A549 (cell line): Measurements from ENCODE around the gene TRIM54. TPM values are rescaled to one million over a fixed set of nuclear protein-coding genes. Genes with fewer than 3 reads are reported as not detected.

Experiments
- ATAC-seq, 2 experiments: fragments of 200-7000 bp in 1 of 2; fragments of >200 bp in 1 of 2; cut with Nextera tagmentation in 1 of 2; cut with Tn5 transposase in 1 of 2; 3 replicates each; pipeline versions ENCODE4 v1.8.0 to v1.9.1; 2018 to 2020; ENCODE audit warnings: mild to moderate bottlenecking in 1 of 2, moderate library complexity in 1 of 2
- CTCF ChIA-PET: fragments of 300-600 bp; sonication (Branson Sonifier 250); formaldehyde crosslinking; extraction: SDS; loops from one replicate; lab custom pipeline; 2021; ENCODE audit warnings: antibody characterized with exemption, inconsistent platforms; lab: Yijun Ruan, JAX
- POLR2A ChIA-PET: fragments of 350-600 bp; formaldehyde crosslinking; extraction: SDS; loops from one replicate; lab custom pipeline; 2021; ENCODE audit warnings: antibody characterized with exemption, inconsistent platforms; lab: Yijun Ruan, JAX
- DNase-seq, 2 experiments: peaks; one replicate each; pipeline versions ENCODE4 v3.0.0 to v3.0.0-alpha.2; 2011 to 2016; ENCODE audit warnings: low read depth in 1 of 2, low spot score in 1 of 2
- FAIRE-seq: peaks from 2 replicates; lab custom pipeline; 2011; peaks lifted over from hg19 to GRCh38; lab: Jason Lieb, UNC
- H3K27ac ChIP-seq, 2 experiments: fragments of >200 bp; sonication (Bioruptor Twin); formaldehyde crosslinking; 3 replicates each; pipeline ENCODE4 v1.5.1; 2016 to 2017
- H3K4me1 ChIP-seq: fragments of >200 bp; sonication (Bioruptor Twin); formaldehyde crosslinking; 3 replicates; pipeline ENCODE4 v1.6.1; 2016
- H3K4me2 ChIP-seq: fragments of >200 bp; sonication (Bioruptor Twin); formaldehyde crosslinking; 3 replicates; pipeline ENCODE4 v1.6.1; 2016
- H3K4me3 ChIP-seq: fragments of >200 bp; sonication (Bioruptor Twin); formaldehyde crosslinking; 3 replicates; pipeline ENCODE4 v1.5.1; 2016
- H3K9me3 ChIP-seq: fragments of >200 bp; sonication (Bioruptor Twin); formaldehyde crosslinking; 3 replicates; pipeline ENCODE4 v1.6.1; 2016
- ATOH8 ChIP-seq: fragments of 250-450 bp; sonication (Bioruptor Pico); IDR thresholded peaks from 2 replicates; pipeline ENCODE4 v1.5.0; 2020; ENCODE audit warnings: low read depth, mild to moderate bottlenecking, moderate library complexity
- BCL3 ChIP-seq: fragments of >200 bp; sonication (Bioruptor Twin); formaldehyde crosslinking; IDR thresholded peaks from 3 replicates; pipeline ENCODE4 v1.6.1; 2016
- CBX2 ChIP-seq: fragments of 200-600 bp; sonication (generic); IDR thresholded peaks from 2 replicates; pipeline ENCODE4 v1.6.1; 2016; ENCODE audit warnings: low read depth, mild to moderate bottlenecking, borderline replicate concordance
- EHMT2 ChIP-seq: fragments of 200-600 bp; sonication (generic); IDR thresholded peaks from 2 replicates; pipeline ENCODE4 v1.6.1; 2016; ENCODE audit warnings: antibody characterized with exemption, low read depth, mild to moderate bottlenecking, moderate library complexity
- ELK1 ChIP-seq: fragments of 150-350 bp; IDR thresholded peaks from 2 replicates; pipeline ENCODE4 v1.6.1; 2014; ENCODE audit warnings: low read depth, mild to moderate bottlenecking, low read length
- EP300 ChIP-seq, 2 experiments: fragments of >200 bp; sonication (Bioruptor Twin); formaldehyde crosslinking; IDR thresholded peaks; 2 replicates in 1 of 2; 3 replicates in 1 of 2; pipeline ENCODE4 v1.6.1; 2016 to 2017
- FOSB ChIP-seq: fragments of 250-450 bp; sonication (Bioruptor Pico); IDR thresholded peaks from 2 replicates; pipeline ENCODE4 v1.5.0; 2020; ENCODE audit warnings: mild to moderate bottlenecking, moderate library complexity
- FOSL2 ChIP-seq, 2 experiments: fragments of 450-650 bp in 1 of 2; fragments of >200 bp in 1 of 2; sonication (Bioruptor Twin) in 1 of 2; formaldehyde crosslinking; IDR thresholded peaks; 2 replicates each; pipeline versions ENCODE4 v1.5.0 to v1.6.1; 2016 to 2020; ENCODE audit warnings: mild to moderate bottlenecking in 1 of 2, moderate library complexity in 1 of 2
- FOXS1 ChIP-seq: fragments of 250-450 bp; sonication (Bioruptor Pico); IDR thresholded peaks from 2 replicates; pipeline ENCODE4 v1.5.0; 2020; ENCODE audit warnings: mild to moderate bottlenecking, moderate library complexity
- HES2 ChIP-seq: fragments of >200 bp; sonication (Bioruptor Twin); formaldehyde crosslinking; IDR thresholded peaks from 2 replicates; pipeline ENCODE4 v1.6.1; 2016
- HOXA7 ChIP-seq: fragments of 250-450 bp; sonication (Bioruptor Pico); IDR thresholded peaks from 2 replicates; pipeline ENCODE4 v1.5.0; 2020; ENCODE audit warnings: mild to moderate bottlenecking, moderate library complexity
- HOXB13 ChIP-seq: fragments of 250-450 bp; sonication (Bioruptor Pico); IDR thresholded peaks from 2 replicates; pipeline ENCODE4 v1.5.0; 2020; ENCODE audit warnings: low read depth, mild to moderate bottlenecking, moderate library complexity
- HOXB5 ChIP-seq: fragments of 250-450 bp; sonication (Bioruptor Pico); IDR thresholded peaks from 2 replicates; pipeline ENCODE4 v1.5.0; 2020; ENCODE audit warnings: mild to moderate bottlenecking, moderate library complexity
- JUN ChIP-seq, 2 experiments: fragments of >200 bp; sonication (Bioruptor Twin); formaldehyde crosslinking; IDR thresholded peaks; 2 replicates in 1 of 2; 3 replicates in 1 of 2; pipeline ENCODE4 v1.6.1; 2016 to 2017
- KDM5A ChIP-seq: fragments of 200-600 bp; sonication (generic); IDR thresholded peaks from 2 replicates; pipeline ENCODE4 v1.6.1; 2016; ENCODE audit warnings: antibody characterized with exemption, mild to moderate bottlenecking
- MAX ChIP-seq: IDR thresholded peaks from 2 replicates; pipeline ENCODE4 v1.6.1; 2012
- NFE2L2 ChIP-seq: fragments of 150-350 bp; conservative IDR thresholded peaks from 2 replicates; pipeline ENCODE4 v1.6.1; 2014; ENCODE audit warnings: low read length
- NPAS2 ChIP-seq: fragments of 250-450 bp; sonication (Bioruptor Pico); IDR thresholded peaks from 2 replicates; pipeline ENCODE4 v1.8.0; 2022; ENCODE audit warnings: mild to moderate bottlenecking, moderate library complexity, borderline replicate concordance
- PHF8 ChIP-seq: fragments of 200-600 bp; sonication (generic); IDR thresholded peaks from 2 replicates; pipeline ENCODE4 v1.6.1; 2016; ENCODE audit warnings: low read depth, mild to moderate bottlenecking, antibody characterized with exemption, moderate library complexity, borderline replicate concordance
- POLR2AphosphoS2 ChIP-seq: conservative IDR thresholded peaks from 2 replicates; pipeline ENCODE4 v1.6.1; 2012; ENCODE audit warnings: low read length, improper control_type of control experiment, inconsistent platforms
- REST ChIP-seq: fragments of 200-600 bp; sonication (generic); IDR thresholded peaks from 2 replicates; pipeline ENCODE4 v1.6.1; 2016; ENCODE audit warnings: antibody characterized with exemption, mild to moderate bottlenecking, moderate library complexity
- RFX5 ChIP-seq: fragments of 450-650 bp; IDR thresholded peaks from 2 replicates; pipeline ENCODE4 v1.7.1; 2014; ENCODE audit warnings: antibody characterized with exemption, mild to moderate bottlenecking, moderate library complexity
- RNF2 ChIP-seq: fragments of 200-600 bp; sonication (generic); IDR thresholded peaks from 2 replicates; pipeline ENCODE4 v1.6.1; 2016; ENCODE audit warnings: low read depth, mild to moderate bottlenecking, antibody characterized with exemption, moderate library complexity, borderline replicate concordance
- SREBF2 ChIP-seq: fragments of 450-650 bp; IDR thresholded peaks from 2 replicates; pipeline ENCODE4 v1.6.1; 2014; ENCODE audit warnings: mild to moderate bottlenecking, moderate library complexity
- TFCP2L1 ChIP-seq: fragments of 250-450 bp; sonication (Bioruptor Pico); IDR thresholded peaks from 2 replicates; pipeline ENCODE4 v1.5.0; 2021; ENCODE audit warnings: mild to moderate bottlenecking
- TP53 ChIP-seq: fragments of 250-450 bp; sonication (Bioruptor Pico); IDR thresholded peaks from 2 replicates; pipeline ENCODE4 v1.5.0; 2021; ENCODE audit warnings: mild to moderate bottlenecking, moderate library complexity
- USF2 ChIP-seq: fragments of 450-650 bp; IDR thresholded peaks from 2 replicates; pipeline ENCODE4 v1.6.1; 2014; ENCODE audit warnings: antibody characterized with exemption
- ZC3H11A ChIP-seq: fragments of 450-650 bp; IDR thresholded peaks from 2 replicates; pipeline ENCODE4 v1.6.1; 2014; ENCODE audit warnings: antibody characterized with exemption, mild to moderate bottlenecking
- ZSCAN20 ChIP-seq: fragments of 250-450 bp; sonication (Bioruptor Pico); IDR thresholded peaks from 2 replicates; pipeline ENCODE4 v1.8.0; 2022; ENCODE audit warnings: mild to moderate bottlenecking, moderate library complexity
- WGBS: methylation state at CpG from one replicate; pipeline ENCODE4 v1.1.6; 2017; ENCODE audit errors: missing lambda C conversion rate; 5-methylcytosine and 5-hydroxymethylcytosine counted together
- polyA plus RNA-seq, 4 experiments: library from polyadenylated mRNA; depleted of rRNA in 3 of 4; stranded (reverse); fragments of >200 nt; fragmentation: RNase III in 1 of 4; extraction: RNeasy Plus Mini Kit Qiagen cat#74134 plus additional on column Dnase treatment in 1 of 4; gene quantifications; 2 replicates in 3 of 4; 3 replicates in 1 of 4; pipeline ENCODE4 v1.2.3, GENCODE V29; 2011 to 2017

TRIM54 gene
- polyA plus RNA-seq, 2 of the 4 experiments (the other 2 are of a cell fraction) = 0.13 to 0.14 TPM

GRCh38 chr2:27322766-27323595 is 40.8 kb downstream of the TRIM54 start, which contains the start of gene MPV17:
MPV17 (minus strand) TSS chr2:27323097; CDS start chr2:27322517, 580 bp downstream.
- ChIA-PET POLR2A (interaction anchor here (0.8 to 1.2 kb wide), 6 partner anchors 9 to 46 kb away, joined by 3 to 11 read pairs (median 4); partner anchors contain the start of gene GTF3C2), CTCF (interaction anchor here (0.7 to 12.8 kb wide), 16 partner anchors 8 to 251 kb away, joined by 3 to 171 read pairs (median 6); partner anchors contain the start of genes EIF2B4, SNX17 and ZNF513)
- WGBS = 3% methylated on average over 39 of the region's 39 CpGs
- DNase-seq = peak; percentile 95 to 99
- FAIRE-seq = no peak
- H3K4me2 ChIP-seq = peak within 1 kb of the TSS; percentile 82
- H3K27ac ChIP-seq = peak within 1 kb of the TSS; percentile 93 to 99
- peaks cover 31% of the 10 kb centered on the region for H3K4me1 ChIP-seq
- peak; percentile 82 to 90 for ATAC-seq
- H3K9me3 ChIP-seq = no peaks in the 10 kb centered on the region
- H3K4me3 ChIP-seq = peak within 1 kb of the TSS; percentile 58
- TF ChIP-seq POLR2AphosphoS2 (peak; percentile 81), NPAS2 (CRISPR knock-in tag) (no peak), RFX5 (0 out of 2 replicates have a peak, but pooled peaks have one; percentile 22), ZSCAN20 (CRISPR knock-in tag) (no peak), CBX2 (no peak), FOSB (CRISPR knock-in tag) (peak; percentile 90), EP300 (IDR thresholded peaks at IDR 0.05) (no peak), HOXB13 (CRISPR knock-in tag) (peak; percentile 53; the same call in 1 of the 2 replicates), FOXS1 (CRISPR knock-in tag) (no peak), HOXB5 (no peak), HES2 (no peak), SREBF2 (no peak), KDM5A (no peak), BCL3 (peak; percentile 95), TFCP2L1 (CRISPR knock-in tag) (no peak; the same call in 1 of the 2 replicates), ATOH8 (CRISPR knock-in tag) (no peak), PHF8 (peak; percentile 87), EHMT2 (no peak), USF2 (peak; percentile 96), MAX (peak; percentile 96), RNF2 (no peak), FOSL2 (IDR thresholded peaks at IDR 0.05) (no peak), FOSL2 (CRISPR knock-in tag; IDR thresholded peaks at IDR 0.05) (no peak), REST (peak; percentile 53; the same call in 1 of the 2 replicates), TP53 (peak; percentile 63; the same call in 1 of the 2 replicates), JUN (IDR thresholded peaks at IDR 0.05) (peak; percentile 82 to 92), NFE2L2 (no peak), HOXA7 (CRISPR knock-in tag) (peak; percentile 75; the same call in 1 of the 2 replicates), ZC3H11A (no peak; the same call in 1 of the 2 replicates), ELK1 (no peak)
